HEK293T (cell line): ENCODE data around the gene NGEF.
"Not testable (repeated sequence)": the region's sequence is repeated elsewhere in the genome, so short reads cannot be mapped to it uniquely, and the experiment has no call there.

ENCODE experiments used
- CTCF ChIA-PET: fragments of 350-600 bp; formaldehyde crosslinking; extraction: SDS; loops from one replicate; lab custom pipeline; 2021; ENCODE audit warnings: antibody characterized with exemption, inconsistent platforms; lab: Yijun Ruan, JAX
- POLR2A ChIA-PET: fragments of 350-600 bp; formaldehyde crosslinking; extraction: SDS; loops from one replicate; lab custom pipeline; 2020; ENCODE audit warnings: antibody characterized with exemption, inconsistent platforms; lab: Yijun Ruan, JAX
- DNase-seq: peaks from one replicate; pipeline ENCODE4 v3.0.0; 2012; ENCODE audit warnings: mixed read lengths; ENCODE audit errors: extremely low spot score
- ARNT ChIP-seq: fragments of 450-650 bp; IDR thresholded peaks from 2 replicates; pipeline ENCODE4 v1.6.1; 2017; ENCODE audit warnings: mild to moderate bottlenecking
- BHLHE40 ChIP-seq: fragments of 450-650 bp; IDR thresholded peaks from 2 replicates; pipeline ENCODE4 v1.6.1; 2016; ENCODE audit warnings: mild to moderate bottlenecking, moderate library complexity, borderline replicate concordance
- CTBP1 ChIP-seq: fragments of 450-650 bp; IDR thresholded peaks from 2 replicates; pipeline ENCODE4 v1.6.1; 2016; ENCODE audit warnings: borderline replicate concordance
- ELF4 ChIP-seq: fragments of 450-650 bp; IDR thresholded peaks from 2 replicates; pipeline ENCODE4 v1.6.1; 2017; ENCODE audit warnings: antibody characterized with exemption
- FOXA1 ChIP-seq: fragments of 450-650 bp; IDR thresholded peaks from 2 replicates; pipeline ENCODE4 v1.6.1; 2016; ENCODE audit warnings: mild to moderate bottlenecking
- FOXK2 ChIP-seq: fragments of 450-650 bp; IDR thresholded peaks from 2 replicates; pipeline ENCODE4 v1.6.1; 2016; ENCODE audit warnings: mild to moderate bottlenecking
- FOXM1 ChIP-seq: fragments of 450-650 bp; IDR thresholded peaks from 2 replicates; pipeline ENCODE4 v1.6.1; 2017; ENCODE audit warnings: mild to moderate bottlenecking, borderline replicate concordance
- HDGF ChIP-seq: fragments of 450-650 bp; IDR thresholded peaks from 2 replicates; pipeline ENCODE4 v1.6.1; 2017; ENCODE audit warnings: antibody characterized with exemption, borderline replicate concordance
- L3MBTL2 ChIP-seq: fragments of 450-650 bp; conservative IDR thresholded peaks from 2 replicates; pipeline ENCODE4 v1.6.1; 2016; ENCODE audit warnings: mild to moderate bottlenecking
- LEF1 ChIP-seq: fragments of 450-650 bp; IDR thresholded peaks from 2 replicates; pipeline ENCODE4 v1.6.1; 2017; ENCODE audit warnings: mild to moderate bottlenecking, borderline replicate concordance
- NFRKB ChIP-seq: fragments of 450-650 bp; IDR thresholded peaks from 2 replicates; pipeline ENCODE4 v1.6.1; 2016; ENCODE audit warnings: mild to moderate bottlenecking, moderate library complexity
- SP1 ChIP-seq: fragments of 450-650 bp; IDR thresholded peaks from 2 replicates; pipeline ENCODE4 v1.6.1; 2017
- SUZ12 ChIP-seq: fragments of 450-650 bp; IDR thresholded peaks from 2 replicates; pipeline ENCODE4 v1.6.1; 2016; ENCODE audit warnings: mild to moderate bottlenecking
- TARDBP ChIP-seq: fragments of 450-650 bp; IDR thresholded peaks from 2 replicates; pipeline ENCODE4 v1.6.1; 2016
- ZNF384 ChIP-seq: fragments of 450-650 bp; IDR thresholded peaks from 2 replicates; pipeline ENCODE4 v1.6.1; 2016
- TF ChIP-seq, protein P1 (sequence below): fragments of 450-650 bp; IDR thresholded peaks from 2 replicates; pipeline ENCODE4 v1.6.1; 2016

The NGEF gene

DNA sequence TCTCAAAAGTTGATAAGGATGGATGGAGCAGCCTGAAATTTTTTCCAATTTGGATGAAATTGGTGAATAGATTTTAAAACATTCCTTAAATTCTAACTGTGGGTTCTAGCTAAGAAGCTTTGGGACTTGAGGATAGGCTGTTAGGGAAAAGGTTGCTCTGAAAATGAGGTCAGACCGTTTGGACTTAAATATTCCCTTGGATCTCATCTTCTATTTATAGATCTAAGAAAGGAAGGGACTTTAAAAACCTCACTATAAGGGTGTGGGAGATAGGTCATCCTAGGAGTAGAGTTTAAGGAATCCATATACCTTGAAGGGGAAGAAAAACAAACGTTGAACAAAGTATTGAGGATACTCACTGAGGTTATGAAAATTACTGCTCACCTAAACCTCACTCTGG lies 160.4 kb downstream of the NGEF start:
- TF ChIP-seq FOXK2 (no peak), ZNF384 (no peak), SUZ12 (no peak), FOXM1 (no peak), NFRKB (no peak), ELF4 (no peak), HDGF (no peak), CTBP1 (no peak)
- TF ChIP-seq, protein P1, sequence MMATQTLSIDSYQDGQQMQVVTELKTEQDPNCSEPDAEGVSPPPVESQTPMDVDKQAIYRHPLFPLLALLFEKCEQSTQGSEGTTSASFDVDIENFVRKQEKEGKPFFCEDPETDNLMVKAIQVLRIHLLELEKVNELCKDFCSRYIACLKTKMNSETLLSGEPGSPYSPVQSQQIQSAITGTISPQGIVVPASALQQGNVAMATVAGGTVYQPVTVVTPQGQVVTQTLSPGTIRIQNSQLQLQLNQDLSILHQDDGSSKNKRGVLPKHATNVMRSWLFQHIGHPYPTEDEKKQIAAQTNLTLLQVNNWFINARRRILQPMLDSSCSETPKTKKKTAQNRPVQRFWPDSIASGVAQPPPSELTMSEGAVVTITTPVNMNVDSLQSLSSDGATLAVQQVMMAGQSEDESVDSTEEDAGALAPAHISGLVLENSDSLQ = no peak
- no peak for DNase-seq
- ChIA-PET CTCF (interaction anchor here (1.1 to 1.7 kb wide), 3 partner anchors 11 to 196 kb away, joined by 4 to 7 read pairs (median 5); no protein-coding TSS in a partner anchor), POLR2A (no interaction called here)

DNA sequence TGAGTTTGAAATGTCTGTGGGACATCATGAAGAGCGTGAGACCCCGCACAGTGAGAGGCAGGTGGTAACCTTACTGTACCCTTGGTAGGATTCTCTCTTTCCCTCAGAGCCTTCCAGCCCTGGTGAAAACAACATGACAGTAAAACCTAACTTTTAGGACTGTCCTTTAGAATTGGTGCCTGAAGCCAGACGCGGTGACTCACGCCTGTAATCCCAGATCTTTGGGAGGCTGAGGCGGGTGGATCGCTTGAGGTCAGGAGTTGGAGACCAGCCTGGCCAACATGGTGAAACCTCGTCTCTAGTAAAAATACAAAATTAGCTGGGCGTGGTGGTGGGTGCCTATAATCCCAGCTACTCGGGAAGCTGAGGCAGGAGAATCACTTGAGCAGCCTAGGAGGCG lies 161.0 kb downstream of the NGEF start:
- POLR2A ChIA-PET, DNase-seq: not testable (repeated sequence)
- CTCF ChIA-PET = interaction anchor here (1.3 to 1.7 kb wide), 2 partner anchors 10 to 177 kb away, joined by 4 to 7 read pairs; no protein-coding TSS in a partner anchor

DNA sequence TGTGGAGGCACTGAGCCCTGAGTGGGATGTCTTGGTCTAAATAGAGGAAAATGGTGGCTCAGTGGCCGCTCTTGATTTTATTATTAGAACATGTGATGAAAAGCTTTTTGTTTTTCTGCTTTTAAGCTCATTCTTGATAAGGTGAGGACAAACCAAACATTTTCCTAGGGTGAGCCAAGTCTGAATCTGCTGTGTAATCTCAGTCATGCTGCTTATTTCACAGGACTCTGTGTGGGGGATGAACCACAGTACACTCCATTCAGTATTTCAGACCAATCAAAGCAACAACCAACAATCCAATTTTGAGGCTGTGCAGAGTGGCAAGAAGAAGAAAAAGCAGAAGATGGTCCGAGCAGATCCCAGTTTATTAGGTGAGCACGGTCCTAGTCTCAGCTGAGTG lies 163.0 kb downstream of the NGEF start:
- CTCF ChIA-PET = no interaction called here
- POLR2A ChIA-PET = no interaction called here

DNA sequence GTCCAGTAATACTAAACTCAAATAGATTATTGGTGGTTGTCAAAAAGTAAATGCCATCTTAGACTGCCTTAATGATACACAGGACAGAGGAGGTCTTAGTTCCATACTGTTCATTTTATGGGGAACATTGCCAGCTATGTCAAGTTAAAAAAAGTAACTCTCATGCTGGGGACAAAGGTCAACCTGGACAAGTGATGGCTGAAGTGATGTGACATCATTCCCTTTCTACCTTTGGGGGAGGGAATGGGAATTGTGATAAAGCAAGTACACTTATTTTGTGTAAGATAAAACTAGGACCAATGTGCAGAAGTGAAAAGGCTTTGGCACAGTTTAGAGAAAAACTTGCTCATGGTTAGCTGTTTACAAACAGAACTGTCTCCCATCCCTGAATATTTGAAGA lies 167.0 kb downstream of the NGEF start:
- CTCF ChIA-PET = no interaction called here
- POLR2A ChIA-PET = no interaction called here
- DNase-seq = no peak
- no peak for TF ChIP-seq LEF1
- TF ChIP-seq SP1 = no peak
- no peak for TF ChIP-seq FOXK2

More for the DNA sequence above, 163.0 kb downstream of the NGEF start:
- no peak for DNase-seq
- TF ChIP-seq, protein P1 = no peak
- TF ChIP-seq TARDBP (no peak), BHLHE40 (no peak), ZNF384 (no peak), FOXM1 (no peak), NFRKB (no peak), HDGF (no peak), SP1 (no peak), SUZ12 (no peak), ARNT (no peak), FOXK2 (no peak), L3MBTL2 (no peak), LEF1 (no peak), FOXA1 (no peak), ELF4 (no peak), CTBP1 (no peak)

DNA sequence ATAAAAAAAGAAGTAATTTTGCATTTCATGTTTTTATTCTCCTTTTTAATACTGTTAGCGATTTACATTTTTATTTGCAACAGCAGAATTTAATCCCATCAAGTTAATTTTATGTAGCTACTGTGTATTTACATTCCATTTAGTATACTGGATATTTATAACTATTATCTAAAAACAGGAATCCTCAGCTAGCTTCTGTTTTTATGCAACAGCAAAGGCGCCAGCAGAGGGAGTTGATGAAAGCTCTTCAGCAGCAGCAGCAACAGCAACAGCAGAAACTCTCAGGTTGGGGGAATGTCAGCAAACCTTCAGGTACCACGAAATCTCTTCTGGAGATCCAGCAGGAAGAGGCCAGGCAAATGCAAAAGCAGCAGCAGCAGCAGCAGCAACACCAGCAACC lies 169.2 kb downstream of the NGEF start:
- no peak for DNase-seq
- POLR2A ChIA-PET = no interaction called here
- no peak for TF ChIP-seq CTBP1
- no peak for TF ChIP-seq BHLHE40
- no peak for TF ChIP-seq ZNF384
- no peak for TF ChIP-seq FOXK2
- TF ChIP-seq HDGF = no peak
- TF ChIP-seq, protein P1 = no peak
- no peak for TF ChIP-seq TARDBP
- no peak for TF ChIP-seq SP1
- TF ChIP-seq ELF4 = no peak
- no peak for TF ChIP-seq ARNT
- TF ChIP-seq L3MBTL2 = no peak
- no peak for TF ChIP-seq LEF1
- TF ChIP-seq NFRKB = no peak
- TF ChIP-seq FOXA1 = no peak
- TF ChIP-seq FOXM1 = no peak
- TF ChIP-seq SUZ12 = no peak
- CTCF ChIA-PET = no interaction called here

DNA sequence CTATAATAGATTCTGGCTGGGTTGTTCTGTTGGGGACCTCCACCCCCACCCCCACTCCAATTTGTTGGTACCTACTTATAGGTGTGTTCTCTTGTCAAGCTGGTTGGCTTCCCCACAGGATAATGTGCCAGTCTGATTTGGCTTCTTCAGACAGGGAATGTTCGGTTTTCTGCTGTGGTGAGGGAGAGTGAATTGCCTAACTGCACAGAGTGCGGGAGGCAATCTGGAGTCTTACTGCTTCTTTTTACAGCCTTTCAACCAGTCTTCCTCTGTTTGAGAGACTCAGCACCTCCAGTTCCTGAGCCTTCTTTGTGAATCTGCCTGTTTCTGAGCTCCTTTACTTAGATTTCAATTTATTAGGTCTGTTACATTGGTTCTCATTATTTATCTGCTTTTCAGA lies 170.4 kb downstream of the NGEF start:
- no peak for DNase-seq
- TF ChIP-seq LEF1 = no peak
- TF ChIP-seq ARNT = no peak
- ChIA-PET POLR2A (no interaction called here), CTCF (interaction anchor here (0.9 kb wide), 1 partner anchor 10 kb away, joined by 4 read pairs; no protein-coding TSS in a partner anchor)

DNA sequence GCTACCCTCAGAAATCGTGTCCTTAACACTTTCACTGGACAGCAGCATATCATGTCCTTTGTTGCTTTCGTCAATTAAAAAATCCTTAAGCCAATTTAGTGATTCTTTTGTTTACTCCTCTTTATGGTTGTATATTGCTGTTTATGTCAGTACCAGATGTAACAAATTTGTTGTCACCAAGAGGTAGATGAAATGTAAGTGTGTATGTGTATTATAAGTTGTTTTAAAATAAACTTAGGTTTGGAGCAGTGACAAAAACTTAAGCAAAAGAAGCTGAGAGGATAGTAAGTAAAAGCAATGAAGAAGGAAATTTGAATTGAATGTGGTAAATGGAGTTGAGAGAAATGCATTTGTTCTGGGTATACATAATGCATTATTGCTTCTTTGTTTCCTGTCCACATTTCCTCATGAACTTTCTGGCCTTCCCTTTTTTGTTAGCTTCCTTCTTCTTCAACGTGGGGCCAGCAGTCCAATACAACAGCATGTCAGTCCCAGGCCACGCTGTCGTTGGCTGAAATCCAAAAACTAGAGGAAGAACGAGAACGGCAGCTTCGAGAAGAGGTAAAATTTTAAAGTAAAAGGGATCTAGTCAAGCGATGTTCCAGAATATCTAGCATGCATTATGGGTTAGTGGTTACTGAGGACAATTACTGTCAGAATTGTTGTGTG lies 173.5 kb downstream of the NGEF start:
- DNase-seq = no peak
- CTCF ChIA-PET = no interaction called here
- POLR2A ChIA-PET = no interaction called here
- no peak for TF ChIP-seq SP1
- no peak for TF ChIP-seq ZNF384
